Smooth muscle cell (in vitro differentiated cells): ENCODE measurements around the gene L3MBTL1. TPM values are rescaled to one million over a fixed set of nuclear protein-coding genes. Genes with fewer than 3 reads are reported as not detected.

Source experiments
- DNase-seq: peaks from one replicate; lab custom pipeline; 2025; ENCODE audit not compliant: unreplicated experiment; lab: John Stamatoyannopoulos, UW
- H2AFZ ChIP-seq: fragments of 200-600 bp; sonication (generic); 2 replicates; pipeline ENCODE4 v1.6.0; 2016; ENCODE audit warnings: antibody characterized with exemption, low read depth, mild to moderate bottlenecking
- H3F3A ChIP-seq: fragments of 200-600 bp; sonication (generic); 2 replicates; pipeline ENCODE4 v1.6.0; 2017; ENCODE audit warnings: antibody characterized with exemption, low read depth
- H3K27ac ChIP-seq: fragments of 200-600 bp; sonication (generic); 2 replicates; pipeline ENCODE4 v1.5.1; 2016; ENCODE audit warnings: low read depth, mild to moderate bottlenecking
- H3K27me3 ChIP-seq: fragments of 200-600 bp; sonication (generic); 2 replicates; pipeline ENCODE4 v1.6.1; 2016; ENCODE audit warnings: low read depth, mild to moderate bottlenecking
- H3K36me3 ChIP-seq: fragments of 200-600 bp; sonication (generic); 2 replicates; pipeline ENCODE4 v1.5.1; 2016; ENCODE audit warnings: low read depth
- H3K4me1 ChIP-seq: fragments of 200-600 bp; sonication (generic); 2 replicates; pipeline ENCODE4 v1.5.1; 2016; ENCODE audit warnings: low read depth
- H3K4me2 ChIP-seq: fragments of 200-600 bp; sonication (generic); 2 replicates; pipeline ENCODE4 v1.6.0; 2016; ENCODE audit warnings: mild to moderate bottlenecking
- H3K4me3 ChIP-seq: fragments of 200-600 bp; sonication (generic); 2 replicates; pipeline ENCODE4 v1.5.1; 2016; ENCODE audit warnings: mild to moderate bottlenecking
- H3K79me2 ChIP-seq: fragments of 200-600 bp; sonication (generic); 2 replicates; pipeline ENCODE4 v1.6.0; 2016; ENCODE audit warnings: low read depth, mild to moderate bottlenecking
- H3K9ac ChIP-seq: fragments of 200-600 bp; sonication (generic); 2 replicates; pipeline ENCODE4 v1.6.0; 2016; ENCODE audit warnings: low read depth
- H3K9me3 ChIP-seq: fragments of 200-600 bp; sonication (generic); replicated peaks from 2 replicates; pipeline ENCODE4 v1.5.1; 2016; ENCODE audit warnings: low read depth
- H4K20me1 ChIP-seq: fragments of 200-600 bp; sonication (generic); 2 replicates; pipeline ENCODE4 v1.6.0; 2016; ENCODE audit warnings: low read depth
- WGBS: methylation state at CpG from one replicate; pipeline ENCODE4 v1.1.7; 2016; ENCODE audit warnings: low lambda C conversion rate; 5-methylcytosine and 5-hydroxymethylcytosine counted together
- polyA plus RNA-seq: library from polyadenylated mRNA; unstranded; fragments of >200 nt; fragmentation: Nextera tagmentation; extraction: Ambion mirVana; gene quantifications from 2 replicates; pipeline ENCODE4 v1.2.1, GENCODE V29; 2016
- total RNA-seq: library from RNA; depleted of rRNA; stranded (reverse); fragments of >200 nt; gene quantifications from 2 replicates; pipeline ENCODE4 v1.2.3, GENCODE V29; 2014
- TF ChIP-seq, protein P1 (sequence below): fragments of 200-600 bp; sonication (generic); IDR thresholded peaks from 2 replicates; pipeline ENCODE4 v1.5.1; 2017; ENCODE audit warnings: borderline replicate concordance, mild to moderate bottlenecking, antibody characterized with exemption; ENCODE audit not compliant: insufficient read depth, poor library complexity, severe bottlenecking

L3MBTL1 gene
- total and polyA plus RNA-seq, 2 experiments from 2014 or later: 7.7 to 8.9 TPM

DNA sequence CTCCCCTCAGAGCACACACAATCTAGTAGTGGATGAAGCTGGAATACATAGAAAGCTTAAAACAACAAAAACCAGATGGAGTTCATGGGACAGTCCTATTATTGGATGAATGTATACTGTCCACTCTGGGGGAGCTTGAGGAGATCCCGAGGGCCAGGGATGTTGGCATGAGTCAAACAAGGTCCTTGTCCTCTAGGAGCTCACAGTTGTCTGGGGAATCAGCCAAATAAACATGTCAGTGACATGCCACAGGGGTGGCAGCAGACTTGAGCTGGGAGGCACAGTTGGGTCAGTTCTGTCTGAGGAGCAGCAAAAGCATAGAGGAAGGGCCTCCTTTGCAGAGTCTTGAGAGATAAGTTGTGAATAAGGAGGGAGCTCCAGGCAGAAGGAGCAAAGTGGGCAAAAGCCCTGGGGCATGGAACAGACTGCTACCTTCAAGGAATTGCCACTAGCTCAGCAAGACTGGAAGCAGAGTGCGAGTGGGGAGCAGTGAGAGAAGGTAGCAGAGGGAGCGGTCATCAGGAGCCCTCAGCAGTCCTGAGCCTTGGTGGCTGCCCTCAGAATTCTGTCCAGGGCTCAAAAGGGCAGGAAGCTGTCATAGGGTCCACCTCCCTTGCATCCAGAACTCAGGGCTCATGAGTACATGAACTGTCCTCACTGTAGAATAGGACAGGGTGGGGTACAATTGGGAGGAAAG lies 22.1 kb downstream of the L3MBTL1 start:
- Histone ChIP-seq H4K20me1 (no peaks in the 10 kb centered on the region), H3K27ac (no peak overlapping the region), H3K27me3 (no peaks in the 10 kb centered on the region), H3F3A (no peaks in the 10 kb centered on the region), H2AFZ (no peak overlapping the region), H3K9ac (no peak overlapping the region), H3K4me2 (no peak overlapping the region), H3K36me3 (no peaks in the 10 kb centered on the region), H3K4me1 (no peaks in the 10 kb centered on the region), H3K79me2 (no peaks in the 10 kb centered on the region), H3K9me3 (no peaks in the 10 kb centered on the region), H3K4me3 (no peak overlapping the region)
- WGBS: 97% methylated on average over 3 of the region's 3 CpGs
- no peak for DNase-seq
- TF ChIP-seq, protein P1, sequence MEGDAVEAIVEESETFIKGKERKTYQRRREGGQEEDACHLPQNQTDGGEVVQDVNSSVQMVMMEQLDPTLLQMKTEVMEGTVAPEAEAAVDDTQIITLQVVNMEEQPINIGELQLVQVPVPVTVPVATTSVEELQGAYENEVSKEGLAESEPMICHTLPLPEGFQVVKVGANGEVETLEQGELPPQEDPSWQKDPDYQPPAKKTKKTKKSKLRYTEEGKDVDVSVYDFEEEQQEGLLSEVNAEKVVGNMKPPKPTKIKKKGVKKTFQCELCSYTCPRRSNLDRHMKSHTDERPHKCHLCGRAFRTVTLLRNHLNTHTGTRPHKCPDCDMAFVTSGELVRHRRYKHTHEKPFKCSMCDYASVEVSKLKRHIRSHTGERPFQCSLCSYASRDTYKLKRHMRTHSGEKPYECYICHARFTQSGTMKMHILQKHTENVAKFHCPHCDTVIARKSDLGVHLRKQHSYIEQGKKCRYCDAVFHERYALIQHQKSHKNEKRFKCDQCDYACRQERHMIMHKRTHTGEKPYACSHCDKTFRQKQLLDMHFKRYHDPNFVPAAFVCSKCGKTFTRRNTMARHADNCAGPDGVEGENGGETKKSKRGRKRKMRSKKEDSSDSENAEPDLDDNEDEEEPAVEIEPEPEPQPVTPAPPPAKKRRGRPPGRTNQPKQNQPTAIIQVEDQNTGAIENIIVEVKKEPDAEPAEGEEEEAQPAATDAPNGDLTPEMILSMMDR: no peak

- DNase-seq: no peak
- H3K36me3 ChIP-seq: no peaks in the 10 kb centered on the region
- no peak overlapping the region for H2AFZ ChIP-seq
- H3K4me1 ChIP-seq: no peaks in the 10 kb centered on the region
- no peak overlapping the region for H3K27ac ChIP-seq
- no peaks in the 10 kb centered on the region for H3F3A ChIP-seq
- WGBS: 89% methylated on average over 14 of the region's 14 CpGs
- H3K4me3 ChIP-seq: no peak overlapping the region
- H3K9me3 ChIP-seq: no peaks in the 10 kb centered on the region
- no peaks in the 10 kb centered on the region for H3K27me3 ChIP-seq
- no peaks in the 10 kb centered on the region for H4K20me1 ChIP-seq
- TF ChIP-seq, protein P1: no peak
- no peaks in the 10 kb centered on the region for H3K79me2 ChIP-seq
- H3K4me2 ChIP-seq: no peak overlapping the region
- H3K9ac ChIP-seq: no peak overlapping the region
Observed at GRCh38 chr20:43530321-43531090, 23.0 kb downstream of the L3MBTL1 start.

DNA sequence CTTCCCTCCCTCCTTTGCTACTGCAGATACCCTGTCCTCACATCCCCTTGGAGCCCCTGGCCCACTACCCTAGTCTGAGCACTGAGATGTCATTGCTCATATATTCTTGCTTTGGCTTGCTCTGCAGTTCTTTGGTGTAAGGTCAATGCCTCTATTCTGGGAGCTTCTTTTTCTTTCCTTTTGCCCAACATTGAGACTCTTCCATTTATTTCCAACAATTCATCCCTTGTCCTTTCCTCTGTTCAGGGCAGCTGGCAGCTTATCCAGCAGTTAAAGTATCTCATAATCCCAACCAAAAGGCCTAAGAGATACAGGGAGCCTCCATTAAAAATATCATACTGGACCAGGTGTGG lies 23.6 kb downstream of the L3MBTL1 start:
- Histone ChIP-seq H3K36me3 (no peaks in the 10 kb centered on the region), H3K79me2 (no peaks in the 10 kb centered on the region), H3K4me1 (no peaks in the 10 kb centered on the region), H3K9me3 (no peaks in the 10 kb centered on the region), H2AFZ (no peak overlapping the region), H3K27me3 (no peaks in the 10 kb centered on the region), H3K27ac (no peak overlapping the region), H3F3A (no peaks in the 10 kb centered on the region), H3K4me3 (no peak overlapping the region), H3K9ac (no peak overlapping the region), H4K20me1 (no peaks in the 10 kb centered on the region), H3K4me2 (no peak overlapping the region)
- DNase-seq: no peak
- TF ChIP-seq, protein P1: no peak
